NOMO-1 treated with DMSO at 0.1 percent for 48 hours (cell line): ENCODE data around the gene KLF7.

Experiments
- DNase-seq: peaks from one replicate; lab custom pipeline; 2025; ENCODE audit not compliant: unreplicated experiment; lab: John Stamatoyannopoulos, UW

KLF7 gene

GRCh38 chr2:207150284-207150683 is 15.5 kb downstream of the KLF7 start:
- DNase-seq = peak; percentile 53

GRCh38 chr2:207149249-207150213 is 16.2 kb downstream of the KLF7 start:
- DNase-seq = no peak

GRCh38 chr2:207148020-207148419 is 17.7 kb downstream of the KLF7 start:
- no peak for DNase-seq

GRCh38 chr2:207144173-207144785 is 21.5 kb downstream of the KLF7 start:
- DNase-seq = no peak

GRCh38 chr2:207143215-207144172 is 22.3 kb downstream of the KLF7 start:
- DNase-seq = peak; percentile 88

GRCh38 chr2:207142461-207142860 is 23.3 kb downstream of the KLF7 start:
- DNase-seq = peak; percentile 68

GRCh38 chr2:207141386-207141785 is 24.4 kb downstream of the KLF7 start:
- DNase-seq = peak; percentile 43

DNA sequence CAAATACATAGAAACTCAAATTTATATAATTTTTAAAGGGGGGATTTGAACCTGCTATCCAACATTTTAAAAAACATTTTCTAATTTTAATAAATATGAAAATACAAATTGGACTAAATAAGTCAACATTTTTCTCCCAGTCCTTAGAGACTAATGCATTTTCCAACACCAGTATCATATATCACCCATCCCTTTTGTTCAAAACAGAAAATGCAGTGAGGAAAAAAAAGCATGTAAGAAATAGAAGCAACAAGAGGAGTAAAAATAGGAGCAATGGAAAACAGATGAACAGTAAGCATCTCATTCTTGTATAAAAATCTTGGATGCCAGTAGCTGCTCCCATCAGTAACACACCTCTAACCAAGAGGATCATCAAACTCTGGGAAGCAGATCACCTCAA is 25.5 kb downstream of the KLF7 start:
- DNase-seq = no peak

DNA sequence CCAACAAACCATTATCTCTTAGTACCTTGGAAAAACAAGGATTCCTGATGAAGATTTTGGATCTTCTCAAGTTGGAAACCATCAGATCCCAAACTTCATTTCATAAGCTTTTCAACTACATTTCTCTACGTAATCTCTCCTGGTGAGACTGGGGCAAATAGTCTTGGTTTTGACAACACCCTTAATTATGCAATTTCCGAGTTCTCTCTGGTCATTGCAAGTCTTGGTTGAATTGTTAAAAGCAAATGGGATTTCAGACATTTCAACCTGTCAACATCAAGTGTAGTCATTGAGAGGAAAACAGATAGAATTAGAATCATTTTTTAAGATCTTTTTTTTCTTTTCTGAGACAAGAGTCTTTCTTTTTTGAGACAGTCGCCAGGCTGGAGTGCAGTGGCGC is 26.2 kb downstream of the KLF7 start:
- DNase-seq = peak; percentile 77

DNA sequence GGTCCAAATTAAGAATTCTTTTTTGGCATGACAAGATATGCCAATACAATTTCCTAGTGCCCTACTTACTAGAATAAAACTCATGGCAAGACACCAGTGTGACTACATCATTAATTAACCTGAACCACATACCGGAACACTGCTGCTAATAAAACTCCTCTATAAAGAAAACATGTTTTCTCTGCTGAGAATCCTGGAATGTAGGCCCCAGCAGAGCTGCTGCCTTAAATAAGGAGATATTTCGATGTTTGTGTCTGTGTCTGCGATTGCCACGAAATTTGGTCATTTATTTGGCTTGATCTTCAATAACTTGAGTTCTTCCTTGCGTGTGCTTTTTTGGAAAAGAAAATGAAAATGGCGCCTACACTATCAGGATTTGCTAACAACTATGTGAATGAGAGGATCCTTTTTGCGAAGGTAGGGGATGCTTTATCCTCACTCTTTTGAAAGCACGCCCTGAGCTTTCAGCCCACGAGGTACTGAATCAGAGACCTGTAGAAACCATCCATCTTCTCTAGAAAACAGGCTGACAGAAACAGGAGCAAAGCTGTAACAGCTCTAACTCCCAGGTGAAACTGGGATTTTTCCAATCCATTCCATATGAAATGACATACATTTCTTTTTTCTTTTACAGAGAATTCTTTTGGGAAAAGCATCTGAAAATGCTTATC is 27.0 kb downstream of the KLF7 start:
- no peak for DNase-seq

DNA sequence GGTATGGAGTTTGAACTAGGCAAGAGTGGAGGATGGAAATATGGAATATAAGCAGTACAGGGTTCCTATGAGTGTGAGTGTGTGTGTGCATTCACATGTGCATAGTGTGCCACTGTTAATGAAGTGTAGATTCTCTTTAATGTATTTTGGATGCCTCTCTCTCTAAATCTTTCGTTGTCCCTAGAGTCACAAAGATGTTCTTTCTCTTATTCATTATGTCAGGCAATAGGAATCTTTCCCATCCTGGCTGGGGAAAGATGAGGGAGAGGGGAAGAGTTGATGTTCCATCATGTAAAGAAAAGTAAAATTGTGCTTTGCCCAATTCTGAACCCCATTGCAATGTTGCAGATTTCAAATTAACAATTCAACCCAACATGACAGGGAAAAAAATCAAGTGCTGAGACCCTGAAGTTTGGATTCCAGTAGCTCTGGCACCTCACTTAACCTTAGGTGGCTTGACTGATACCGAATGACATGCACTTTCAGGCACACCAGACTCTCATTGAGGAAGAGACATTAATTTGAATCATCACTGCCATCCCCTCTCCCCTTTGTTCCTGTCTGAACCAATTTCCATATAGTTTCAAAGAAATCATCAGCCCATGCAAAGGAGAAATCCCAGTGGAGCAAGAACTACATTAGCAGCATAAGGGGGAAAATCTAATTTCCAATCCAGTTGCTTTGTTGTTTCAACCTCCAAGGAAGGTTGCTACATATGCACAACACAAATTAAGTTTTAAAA is 28.0 kb downstream of the KLF7 start:
- no peak for DNase-seq

DNA sequence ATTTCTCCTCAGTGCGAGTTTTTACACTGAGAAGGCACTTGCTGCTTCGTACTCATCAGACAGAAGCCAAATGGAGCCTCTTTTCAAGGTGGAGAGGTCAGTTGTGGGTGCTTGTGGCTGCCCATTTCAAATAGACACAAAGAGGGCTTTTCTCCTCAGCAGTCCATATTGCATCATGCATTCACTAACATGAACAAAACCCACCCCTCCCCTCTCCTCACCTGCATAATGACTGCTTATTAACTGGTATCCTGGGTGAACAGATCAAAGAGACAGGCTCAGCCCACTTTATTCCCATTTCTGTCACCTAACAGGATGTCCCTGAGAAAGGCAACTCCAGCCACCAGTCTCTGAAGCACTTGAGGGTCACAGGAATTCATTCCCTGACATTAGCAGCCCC is 28.9 kb downstream of the KLF7 start:
- no peak for DNase-seq

DNA sequence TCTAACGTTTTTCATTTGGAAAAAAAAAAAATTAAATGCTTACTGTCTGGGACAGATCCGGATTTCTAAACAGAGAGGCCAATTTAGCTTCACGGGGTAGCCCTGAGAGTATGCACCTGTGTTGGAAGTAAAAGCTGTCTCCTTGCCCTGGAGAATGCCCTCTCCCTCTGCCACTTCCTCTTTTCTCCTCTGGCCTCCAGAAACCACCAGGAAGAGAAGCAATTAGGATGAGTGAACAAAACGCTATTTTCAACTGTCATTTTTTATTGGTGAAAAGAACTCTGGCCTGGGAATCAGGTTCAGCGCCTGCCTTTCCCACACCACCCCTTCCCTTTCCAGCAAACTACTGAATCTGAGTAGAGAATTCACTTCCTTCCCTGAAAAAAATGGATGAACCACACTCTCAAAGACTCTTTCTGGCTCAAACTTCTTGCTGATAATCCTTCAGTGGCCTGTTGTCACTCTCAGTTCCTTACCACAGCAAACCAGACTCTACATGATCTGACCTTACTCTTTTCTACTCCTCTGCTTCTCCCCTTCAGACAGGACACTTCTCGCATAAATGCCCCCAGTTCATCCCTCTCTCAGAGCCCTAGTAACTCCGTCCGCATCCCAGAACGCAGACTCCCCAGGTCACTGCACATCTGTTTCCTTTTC is 29.8 kb downstream of the KLF7 start:
- DNase-seq = peak; percentile 47

- no peak for DNase-seq
Observed at GRCh38 chr2:207135340-207135739, 30.4 kb downstream of the KLF7 start.

GRCh38 chr2:207133820-207134519 is 31.8 kb downstream of the KLF7 start:
- DNase-seq = no peak

GRCh38 chr2:207133458-207133819 is 32.3 kb downstream of the KLF7 start:
- DNase-seq = no peak

- no peak for DNase-seq
Observed at GRCh38 chr2:207132019-207132418, 33.7 kb downstream of the KLF7 start.

- DNase-seq = no peak
Observed at GRCh38 chr2:207131594-207131993, 34.2 kb downstream of the KLF7 start.

DNA sequence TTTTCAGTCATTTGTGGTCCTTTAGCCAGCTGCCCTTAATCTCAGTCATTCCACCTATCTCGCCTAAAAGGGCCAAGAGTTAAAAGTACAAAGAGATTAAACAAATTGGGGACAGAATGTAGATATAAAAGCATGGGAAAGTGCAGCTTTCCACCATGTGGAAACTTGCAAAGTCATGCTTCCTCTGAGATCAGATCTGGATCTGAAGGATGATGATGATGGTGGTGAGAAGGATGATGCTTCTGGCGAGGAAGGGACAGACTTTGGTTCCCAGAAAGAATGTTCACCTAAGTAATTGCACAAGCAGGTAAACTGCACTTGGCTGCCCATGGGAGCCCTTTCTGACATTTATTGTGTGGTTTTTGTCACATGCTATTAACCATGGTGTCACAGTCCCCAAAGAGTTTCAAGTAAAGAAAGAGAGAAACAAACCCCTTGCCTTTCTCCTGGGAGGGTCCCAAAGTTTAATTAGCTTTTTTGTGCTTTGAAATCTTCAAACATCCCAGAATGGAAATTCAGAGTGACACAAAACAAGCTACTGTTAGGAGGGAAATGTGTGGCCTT is 34.7 kb downstream of the KLF7 start:
- no peak for DNase-seq
